ENCODE measurements around the gene JMJD1C. TPM values are rescaled to one million over a fixed set of nuclear protein-coding genes. Genes with fewer than 3 reads are reported as not detected.

The JMJD1C gene
- total RNA-seq, 1 experiment from 2014 or later = 66.3 TPM

DNA sequence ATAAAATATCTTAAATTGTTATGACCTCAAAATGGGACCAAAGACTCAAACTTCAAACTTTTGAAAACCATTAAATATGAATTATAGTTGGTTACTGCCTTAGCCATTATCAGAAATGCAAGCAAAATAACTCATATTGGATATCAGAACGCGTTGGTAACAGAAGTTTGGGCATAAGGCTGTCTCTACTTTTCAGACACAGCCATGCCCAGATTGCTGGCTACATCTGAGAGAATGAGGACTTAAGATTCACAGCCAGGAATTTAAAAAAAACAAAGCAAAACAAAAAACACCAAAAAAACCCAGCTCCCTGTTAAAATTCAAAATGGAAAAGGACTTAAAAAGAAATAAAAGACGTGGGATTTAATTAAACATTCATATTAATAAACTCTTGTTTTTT lies 161.6 kb downstream of the JMJD1C start:
- intact Hi-C loops (cut with micrococcal nuclease) = no loop called here
- no peak for ATAC-seq
- Histone ChIP-seq H3K79me2 (ENCODE audit: insufficient read depth, low read length) (peaks cover 50% of the 10 kb centered on the region), H3K27ac (ENCODE audit: low read depth, low read length) (no peak overlapping the region), H3K4me1 (ENCODE audit: control insufficient read depth in 1 of 2, insufficient read depth in 2 of 2, low read length in 2 of 2) (peaks cover 0 to 5% of the 10 kb centered on the region in 2 experiments; a peak in 1 of 4 replicates), H3K4me2 (ENCODE audit: low read length) (no peak overlapping the region), H3K27me3 (ENCODE audit: insufficient read depth, low read length) (no peaks in the 10 kb centered on the region), H3K9me2 (ENCODE audit: insufficient read depth) (no peaks in the 10 kb centered on the region), H3K36me3 (ENCODE audit: control insufficient read depth in 1 of 2, insufficient read depth in 2 of 2, low read length in 2 of 2) (no peaks in the 10 kb centered on the region), H3K9ac (ENCODE audit: low read length) (no peak overlapping the region), H3K9me3 (ENCODE audit: control insufficient read depth in 1 of 2, insufficient read depth in 1 of 2, low read depth in 1 of 2, low read length in 2 of 2) (no peaks in the 10 kb centered on the region), H2AFZ (ENCODE audit: low read depth, low read length, poor library complexity, severe bottlenecking) (no peak overlapping the region), H4K20me1 (ENCODE audit: insufficient read depth) (no peaks in the 10 kb centered on the region), H3K4me3 (replicated peaks in 1 of 2; ENCODE audit: low read depth in 1 of 2, low read length in 2 of 2) (no peak overlapping the region)
- RAD21 ChIA-PET (ENCODE audit: low non-redundant PET in 1 of 2, low total read pairs in 2 of 2, uncharacterized antibody in 2 of 2, unreplicated experiment in 2 of 2) = interaction anchor here in 1 of 2 experiments (0.6 kb wide), 1 partner anchor 121 kb away, joined by 3 read pairs; no protein-coding TSS in a partner anchor
- no TSS peak for BruUV-seq (replicated peaks)
- CTCF ChIA-PET = no interaction called here
- TF ChIP-seq JUND (IDR thresholded peaks at IDR 0.05) (no peak), EZH2phosphoT487 (IDR thresholded peaks at IDR 0.05; ENCODE audit: borderline replicate concordance) (no peak), CEBPB (IDR thresholded peaks at IDR 0.05; ENCODE audit: low read depth) (no peak), ZFX (IDR thresholded peaks at IDR 0.05) (no peak), TCF7L2 (IDR thresholded peaks at IDR 0.05; ENCODE audit: borderline replicate concordance, extremely low read depth, insufficient read depth, insufficient read length) (no peak), SRF (IDR thresholded peaks at IDR 0.05; ENCODE audit: low read depth) (no peak), RAD21 (IDR thresholded peaks at IDR 0.05; ENCODE audit: low read depth) (no peak), CBX3 (IDR thresholded peaks at IDR 0.05; ENCODE audit: low read depth) (no peak), YY1 (IDR thresholded peaks at IDR 0.05; ENCODE audit: extremely low read depth, insufficient replicate concordance, low read depth, low read length) (no peak)
- TF ChIP-seq, protein P1, sequence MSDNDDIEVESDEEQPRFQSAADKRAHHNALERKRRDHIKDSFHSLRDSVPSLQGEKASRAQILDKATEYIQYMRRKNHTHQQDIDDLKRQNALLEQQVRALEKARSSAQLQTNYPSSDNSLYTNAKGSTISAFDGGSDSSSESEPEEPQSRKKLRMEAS (IDR thresholded peaks at IDR 0.05) = no peak
- TF ChIP-seq, protein P2, sequence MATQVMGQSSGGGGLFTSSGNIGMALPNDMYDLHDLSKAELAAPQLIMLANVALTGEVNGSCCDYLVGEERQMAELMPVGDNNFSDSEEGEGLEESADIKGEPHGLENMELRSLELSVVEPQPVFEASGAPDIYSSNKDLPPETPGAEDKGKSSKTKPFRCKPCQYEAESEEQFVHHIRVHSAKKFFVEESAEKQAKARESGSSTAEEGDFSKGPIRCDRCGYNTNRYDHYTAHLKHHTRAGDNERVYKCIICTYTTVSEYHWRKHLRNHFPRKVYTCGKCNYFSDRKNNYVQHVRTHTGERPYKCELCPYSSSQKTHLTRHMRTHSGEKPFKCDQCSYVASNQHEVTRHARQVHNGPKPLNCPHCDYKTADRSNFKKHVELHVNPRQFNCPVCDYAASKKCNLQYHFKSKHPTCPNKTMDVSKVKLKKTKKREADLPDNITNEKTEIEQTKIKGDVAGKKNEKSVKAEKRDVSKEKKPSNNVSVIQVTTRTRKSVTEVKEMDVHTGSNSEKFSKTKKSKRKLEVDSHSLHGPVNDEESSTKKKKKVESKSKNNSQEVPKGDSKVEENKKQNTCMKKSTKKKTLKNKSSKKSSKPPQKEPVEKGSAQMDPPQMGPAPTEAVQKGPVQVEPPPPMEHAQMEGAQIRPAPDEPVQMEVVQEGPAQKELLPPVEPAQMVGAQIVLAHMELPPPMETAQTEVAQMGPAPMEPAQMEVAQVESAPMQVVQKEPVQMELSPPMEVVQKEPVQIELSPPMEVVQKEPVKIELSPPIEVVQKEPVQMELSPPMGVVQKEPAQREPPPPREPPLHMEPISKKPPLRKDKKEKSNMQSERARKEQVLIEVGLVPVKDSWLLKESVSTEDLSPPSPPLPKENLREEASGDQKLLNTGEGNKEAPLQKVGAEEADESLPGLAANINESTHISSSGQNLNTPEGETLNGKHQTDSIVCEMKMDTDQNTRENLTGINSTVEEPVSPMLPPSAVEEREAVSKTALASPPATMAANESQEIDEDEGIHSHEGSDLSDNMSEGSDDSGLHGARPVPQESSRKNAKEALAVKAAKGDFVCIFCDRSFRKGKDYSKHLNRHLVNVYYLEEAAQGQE (IDR thresholded peaks at IDR 0.05; ENCODE audit: low read depth) = no peak
- TF ChIP-seq, protein P3, sequence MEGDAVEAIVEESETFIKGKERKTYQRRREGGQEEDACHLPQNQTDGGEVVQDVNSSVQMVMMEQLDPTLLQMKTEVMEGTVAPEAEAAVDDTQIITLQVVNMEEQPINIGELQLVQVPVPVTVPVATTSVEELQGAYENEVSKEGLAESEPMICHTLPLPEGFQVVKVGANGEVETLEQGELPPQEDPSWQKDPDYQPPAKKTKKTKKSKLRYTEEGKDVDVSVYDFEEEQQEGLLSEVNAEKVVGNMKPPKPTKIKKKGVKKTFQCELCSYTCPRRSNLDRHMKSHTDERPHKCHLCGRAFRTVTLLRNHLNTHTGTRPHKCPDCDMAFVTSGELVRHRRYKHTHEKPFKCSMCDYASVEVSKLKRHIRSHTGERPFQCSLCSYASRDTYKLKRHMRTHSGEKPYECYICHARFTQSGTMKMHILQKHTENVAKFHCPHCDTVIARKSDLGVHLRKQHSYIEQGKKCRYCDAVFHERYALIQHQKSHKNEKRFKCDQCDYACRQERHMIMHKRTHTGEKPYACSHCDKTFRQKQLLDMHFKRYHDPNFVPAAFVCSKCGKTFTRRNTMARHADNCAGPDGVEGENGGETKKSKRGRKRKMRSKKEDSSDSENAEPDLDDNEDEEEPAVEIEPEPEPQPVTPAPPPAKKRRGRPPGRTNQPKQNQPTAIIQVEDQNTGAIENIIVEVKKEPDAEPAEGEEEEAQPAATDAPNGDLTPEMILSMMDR (IDR thresholded peaks at IDR 0.05 in 2 of 3, conservative IDR thresholded peaks at IDR 0.05 in 1 of 3; ENCODE audit: borderline replicate concordance in 1 of 3, insufficient read depth in 1 of 3, low read depth in 2 of 3, low read length in 2 of 3) = no peak
- POLR2A ChIA-PET = no interaction called here
- DNase-seq (ENCODE audit: low read depth, low spot score) = no peak

All from HCT116 (cell line).